ENCODE results near the gene PMEPA1. TPM values are rescaled to one million over a fixed set of nuclear protein-coding genes. Genes with fewer than 3 reads are reported as not detected.

The PMEPA1 gene
- total and polyA plus RNA-seq, 7 experiments from 2014 or later: 0.44 to 10.0 (median 8.7) TPM

DNA sequence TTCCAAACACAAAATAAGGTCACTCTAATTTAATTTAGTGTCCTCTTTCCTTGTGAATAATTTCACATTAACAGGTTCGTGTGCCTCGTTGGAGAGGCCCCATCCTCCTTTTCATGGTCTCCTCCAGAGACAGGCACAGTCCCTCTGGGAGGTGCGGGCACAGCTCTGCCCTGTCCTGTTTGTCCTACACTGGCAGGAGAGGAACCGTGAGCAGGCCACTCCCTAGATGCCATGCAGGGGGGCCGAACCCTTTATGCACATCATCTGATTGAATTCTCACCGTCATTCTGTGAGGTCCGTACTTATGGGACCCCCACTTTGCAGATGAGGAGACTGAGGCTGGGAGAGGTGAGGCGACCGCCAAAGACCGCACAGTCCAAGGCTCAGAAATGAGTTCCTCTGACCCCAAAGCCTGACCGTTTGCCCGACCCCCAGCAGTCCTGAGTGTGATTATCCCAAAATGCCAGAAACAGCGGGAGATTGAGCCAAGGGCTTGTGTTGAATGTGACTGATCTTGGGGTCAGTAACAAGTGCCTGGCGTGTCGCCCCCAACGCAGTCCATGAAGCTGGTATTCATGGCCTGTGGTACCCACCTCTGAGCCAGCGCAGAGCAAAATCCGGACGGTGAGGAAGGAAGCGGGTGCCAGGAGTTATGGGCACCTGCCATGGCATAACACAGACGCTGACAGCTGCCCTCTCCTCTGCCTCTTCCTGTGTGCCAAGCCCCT, 43.5 kb downstream of the PMEPA1 start:
- H3K27ac ChIP-seq (ENCODE audit: low read depth, low read length): no peak overlapping the region
- no peaks in the 10 kb centered on the region for H3K9me3 ChIP-seq (ENCODE audit: control insufficient read depth in 2 of 3, low read length in 3 of 3)
- H3K9me3 Mint-ChIP-seq: no peaks in the 10 kb centered on the region
- no peaks in the 10 kb centered on the region for H3K27me3 ChIP-seq (ENCODE audit: control insufficient read depth in 2 of 2, insufficient read depth in 2 of 2, low read length in 2 of 2)
- H3K36me3 ChIP-seq (ENCODE audit: control insufficient read depth in 2 of 3, insufficient read depth in 3 of 3, low read length in 3 of 3): no peaks in the 10 kb centered on the region
- DNase-seq (no peak), ATAC-seq (no peak)
- peak overlapping the region in 2 of 9 donors; percentile 15 to 16 for H3K27ac Mint-ChIP-seq
- no peaks in the 10 kb centered on the region for H3K36me3 Mint-ChIP-seq
- peaks cover 0 to 4% (median 0%) of the 10 kb centered on the region in 5 donors for H3K27me3 Mint-ChIP-seq
- POLR2A ChIA-PET: no interaction called here
- no peaks in the 10 kb centered on the region for H3K4me1 ChIP-seq (ENCODE audit: control insufficient read depth in 2 of 2, insufficient read depth in 2 of 2, low read length in 2 of 2)
- peaks cover 0 to 5% (median 0%) of the 10 kb centered on the region in 7 donors for H3K4me1 Mint-ChIP-seq
- no peak overlapping the region for H3K4me3 Mint-ChIP-seq
- intact Hi-C loops (cut with micrococcal nuclease): no loop called here
- no peak overlapping the region for H3K4me3 ChIP-seq (ENCODE audit: low read length)
- CTCF ChIA-PET: no interaction called here

DNA sequence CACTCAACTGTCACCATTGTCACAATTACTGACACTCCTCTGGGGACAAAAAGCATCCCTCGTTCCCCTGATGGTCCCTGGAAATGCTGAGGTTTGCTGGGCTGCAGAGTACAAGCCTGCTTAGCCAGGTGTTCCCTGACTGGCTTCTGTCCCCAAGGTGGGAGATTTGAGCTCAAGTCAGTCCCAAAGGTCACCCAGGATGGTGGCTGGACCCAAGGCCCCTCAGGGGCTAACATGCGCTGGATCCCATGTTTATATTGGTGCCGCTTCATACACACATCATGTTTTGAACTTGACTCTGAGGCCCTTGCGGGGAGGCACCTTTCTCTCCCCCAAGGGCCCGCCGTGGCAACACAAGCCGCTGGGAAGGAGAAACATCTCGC, 44.2 kb downstream of the PMEPA1 start:
- peaks cover 0 to 2% (median 0%) of the 10 kb centered on the region in 11 donors for H3K9me3 Mint-ChIP-seq
- Histone ChIP-seq H3K36me3 (ENCODE audit: control insufficient read depth in 2 of 3, insufficient read depth in 3 of 3, low read length in 3 of 3) (no peaks in the 10 kb centered on the region), H3K4me1 (ENCODE audit: control insufficient read depth in 2 of 2, insufficient read depth in 2 of 2, low read length in 2 of 2) (no peaks in the 10 kb centered on the region), H3K27me3 (ENCODE audit: control insufficient read depth in 2 of 2, insufficient read depth in 2 of 2, low read length in 2 of 2) (no peaks in the 10 kb centered on the region), H3K9me3 (ENCODE audit: control insufficient read depth in 2 of 3, low read length in 3 of 3) (no peaks in the 10 kb centered on the region), H3K27ac (ENCODE audit: low read depth, low read length) (no peak overlapping the region), H3K4me3 (ENCODE audit: low read length) (no peak overlapping the region)
- ChIA-PET CTCF (interaction anchor here (0.7 kb wide), 1 partner anchor 69 kb away, joined by 3 read pairs; no protein-coding TSS in a partner anchor), POLR2A (no interaction called here)
- DNase-seq: no peak
- ATAC-seq: no peak
- peaks cover 0 to 8% (median 0%) of the 10 kb centered on the region in 7 donors for H3K4me1 Mint-ChIP-seq
- no peaks in the 10 kb centered on the region for H3K27me3 Mint-ChIP-seq
- H3K27ac Mint-ChIP-seq: peak overlapping the region in 3 of 9 donors; percentile 15 to 32 (median 30)
- intact Hi-C loops (cut with micrococcal nuclease): no loop called here
- H3K4me3 Mint-ChIP-seq: no peak overlapping the region
- no peaks in the 10 kb centered on the region for H3K36me3 Mint-ChIP-seq

- ATAC-seq (no peak), DNase-seq (no peak)
- Mint-ChIP-seq H3K4me1 (peaks cover 0 to 13% (median 0%) of the 10 kb centered on the region in 7 donors), H3K9me3 (peaks cover 0 to 7% (median 0%) of the 10 kb centered on the region in 11 donors), H3K36me3 (no peaks in the 10 kb centered on the region), H3K27ac (peak overlapping the region in 2 of 9 donors; percentile 30 to 32), H3K27me3 (no peaks in the 10 kb centered on the region), H3K4me3 (no peak overlapping the region)
- CTCF ChIA-PET: interaction anchor here (0.7 kb wide), 1 partner anchor 69 kb away, joined by 3 read pairs; no protein-coding TSS in a partner anchor
- intact Hi-C loops (cut with micrococcal nuclease): no loop called here
- no peaks in the 10 kb centered on the region for H3K27me3 ChIP-seq (ENCODE audit: control insufficient read depth in 2 of 2, insufficient read depth in 2 of 2, low read length in 2 of 2)
- no peak overlapping the region for H3K27ac ChIP-seq (ENCODE audit: low read depth, low read length)
- no peaks in the 10 kb centered on the region for H3K9me3 ChIP-seq (ENCODE audit: control insufficient read depth in 2 of 3, low read length in 3 of 3)
- no peaks in the 10 kb centered on the region for H3K36me3 ChIP-seq (ENCODE audit: control insufficient read depth in 2 of 3, insufficient read depth in 3 of 3, low read length in 3 of 3)
- no peaks in the 10 kb centered on the region for H3K4me1 ChIP-seq (ENCODE audit: control insufficient read depth in 2 of 2, insufficient read depth in 2 of 2, low read length in 2 of 2)
- POLR2A ChIA-PET: no interaction called here
- H3K4me3 ChIP-seq (ENCODE audit: low read length): no peak overlapping the region
Observed at GRCh38 chr20:57664924-57665588, 44.8 kb downstream of the PMEPA1 start.

- Mint-ChIP-seq H3K4me3 (no peak overlapping the region), H3K27me3 (no peaks in the 10 kb centered on the region), H3K9me3 (peaks cover 0 to 7% (median 0%) of the 10 kb centered on the region in 11 donors), H3K36me3 (no peaks in the 10 kb centered on the region), H3K4me1 (peaks cover 0 to 16% (median under 1%) of the 10 kb centered on the region in 7 donors), H3K27ac (no peak overlapping the region)
- Histone ChIP-seq H3K4me1 (ENCODE audit: control insufficient read depth in 2 of 2, insufficient read depth in 2 of 2, low read length in 2 of 2) (no peaks in the 10 kb centered on the region), H3K27me3 (ENCODE audit: control insufficient read depth in 2 of 2, insufficient read depth in 2 of 2, low read length in 2 of 2) (no peaks in the 10 kb centered on the region), H3K36me3 (ENCODE audit: control insufficient read depth in 2 of 3, insufficient read depth in 3 of 3, low read length in 3 of 3) (no peaks in the 10 kb centered on the region), H3K27ac (ENCODE audit: low read depth, low read length) (no peak overlapping the region), H3K4me3 (ENCODE audit: low read length) (no peak overlapping the region), H3K9me3 (ENCODE audit: control insufficient read depth in 2 of 3, low read length in 3 of 3) (no peaks in the 10 kb centered on the region)
- DNase-seq: no peak
- intact Hi-C loops (cut with micrococcal nuclease): no loop called here
- CTCF ChIA-PET: no interaction called here
- no peak for ATAC-seq
- POLR2A ChIA-PET: no interaction called here
Observed at GRCh38 chr20:57664476-57664875, 45.3 kb downstream of the PMEPA1 start.

GRCh38 chr20:57663681-57664451, 45.9 kb downstream of the PMEPA1 start:
- Mint-ChIP-seq H3K4me3 (no peak overlapping the region), H3K36me3 (no peaks in the 10 kb centered on the region), H3K9me3 (peaks cover 0 to 7% (median 0%) of the 10 kb centered on the region in 11 donors), H3K4me1 (peaks cover 0 to 21% (median 5%) of the 10 kb centered on the region in 7 donors), H3K27me3 (no peaks in the 10 kb centered on the region), H3K27ac (no peak overlapping the region)
- no peak overlapping the region for H3K27ac ChIP-seq (ENCODE audit: low read depth, low read length)
- POLR2A ChIA-PET: no interaction called here
- intact Hi-C loops (cut with micrococcal nuclease): no loop called here
- DNase-seq (no peak), ATAC-seq (no peak)
- no peak overlapping the region for H3K4me3 ChIP-seq (ENCODE audit: low read length)
- H3K36me3 ChIP-seq (ENCODE audit: control insufficient read depth in 2 of 3, insufficient read depth in 3 of 3, low read length in 3 of 3): no peaks in the 10 kb centered on the region
- CTCF ChIA-PET: no interaction called here
- no peaks in the 10 kb centered on the region for H3K27me3 ChIP-seq (ENCODE audit: control insufficient read depth in 2 of 2, insufficient read depth in 2 of 2, low read length in 2 of 2)
- H3K9me3 ChIP-seq (ENCODE audit: control insufficient read depth in 2 of 3, low read length in 3 of 3): no peaks in the 10 kb centered on the region
- no peaks in the 10 kb centered on the region for H3K4me1 ChIP-seq (ENCODE audit: control insufficient read depth in 2 of 2, insufficient read depth in 2 of 2, low read length in 2 of 2)

GRCh38 chr20:57663241-57663640, 46.6 kb downstream of the PMEPA1 start:
- ATAC-seq (no peak), DNase-seq (no peak)
- Histone ChIP-seq H3K9me3 (ENCODE audit: control insufficient read depth in 2 of 3, low read length in 3 of 3) (no peaks in the 10 kb centered on the region), H3K27me3 (ENCODE audit: control insufficient read depth in 2 of 2, insufficient read depth in 2 of 2, low read length in 2 of 2) (no peaks in the 10 kb centered on the region), H3K36me3 (ENCODE audit: control insufficient read depth in 2 of 3, insufficient read depth in 3 of 3, low read length in 3 of 3) (no peaks in the 10 kb centered on the region), H3K4me3 (ENCODE audit: low read length) (no peak overlapping the region), H3K27ac (ENCODE audit: low read depth, low read length) (no peak overlapping the region), H3K4me1 (ENCODE audit: control insufficient read depth in 2 of 2, insufficient read depth in 2 of 2, low read length in 2 of 2) (peaks cover under 1 to 4% of the 10 kb centered on the region in 2 donors)
- no peaks in the 10 kb centered on the region for H3K27me3 Mint-ChIP-seq
- intact Hi-C loops (cut with micrococcal nuclease): no loop called here
- H3K36me3 Mint-ChIP-seq: no peaks in the 10 kb centered on the region
- peaks cover 0 to 7% (median 0%) of the 10 kb centered on the region in 11 donors for H3K9me3 Mint-ChIP-seq
- no peak overlapping the region for H3K4me3 Mint-ChIP-seq
- peaks cover 2 to 24% (median 9%) of the 10 kb centered on the region in 7 donors for H3K4me1 Mint-ChIP-seq
- ChIA-PET POLR2A (no interaction called here), CTCF (no interaction called here)
- peak overlapping the region in 1 of 9 donors; percentile 62 for H3K27ac Mint-ChIP-seq

Measured in naive thymus-derived CD4-positive, alpha-beta T cell (primary cell).